Forelimb muscle (tissue), 1 donor: ENCODE measurements around the gene CIRBP. TPM values are rescaled to one million over a fixed set of nuclear protein-coding genes. Genes with fewer than 3 reads are reported as not detected.
"Not testable (repeated sequence)": the region's sequence is repeated elsewhere in the genome, so short reads cannot be mapped to it uniquely, and the experiment has no call there.

Source experiments
- DNase-seq: peaks from one replicate; pipeline ENCODE4 v3.0.0-alpha.2; 2013; ENCODE audit warnings: low read depth
- polyA plus RNA-seq: library from polyadenylated mRNA; unstranded; fragments of 120-200 nt; gene quantifications from one replicate; pipeline ENCODE4 v1.2.1, GENCODE V29; 2013; ENCODE audit not compliant: insufficient read length

CIRBP gene
- polyA plus RNA-seq, 1 donor: 483 TPM

DNA sequence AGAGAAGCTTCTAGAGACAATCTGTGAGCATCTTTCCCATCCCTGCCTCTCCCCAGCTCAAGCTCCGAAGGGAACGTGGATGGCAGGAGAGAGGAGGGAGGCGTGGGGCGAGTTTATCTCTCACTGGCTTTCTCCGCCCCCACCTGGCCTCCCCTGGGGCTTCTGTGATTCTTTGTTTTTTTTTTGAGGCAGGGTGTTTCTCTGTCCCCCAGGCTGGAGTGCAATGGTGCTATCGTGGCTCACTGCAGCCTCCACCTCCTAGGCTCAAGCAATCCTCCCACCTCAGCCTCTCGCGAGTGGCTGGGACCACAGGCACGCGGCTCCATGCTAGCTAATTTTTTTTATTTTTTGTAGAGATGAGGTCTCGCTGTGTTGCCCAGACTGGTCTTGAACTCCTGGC, 39.6 kb downstream of the CIRBP start:
- no peak for DNase-seq

DNA sequence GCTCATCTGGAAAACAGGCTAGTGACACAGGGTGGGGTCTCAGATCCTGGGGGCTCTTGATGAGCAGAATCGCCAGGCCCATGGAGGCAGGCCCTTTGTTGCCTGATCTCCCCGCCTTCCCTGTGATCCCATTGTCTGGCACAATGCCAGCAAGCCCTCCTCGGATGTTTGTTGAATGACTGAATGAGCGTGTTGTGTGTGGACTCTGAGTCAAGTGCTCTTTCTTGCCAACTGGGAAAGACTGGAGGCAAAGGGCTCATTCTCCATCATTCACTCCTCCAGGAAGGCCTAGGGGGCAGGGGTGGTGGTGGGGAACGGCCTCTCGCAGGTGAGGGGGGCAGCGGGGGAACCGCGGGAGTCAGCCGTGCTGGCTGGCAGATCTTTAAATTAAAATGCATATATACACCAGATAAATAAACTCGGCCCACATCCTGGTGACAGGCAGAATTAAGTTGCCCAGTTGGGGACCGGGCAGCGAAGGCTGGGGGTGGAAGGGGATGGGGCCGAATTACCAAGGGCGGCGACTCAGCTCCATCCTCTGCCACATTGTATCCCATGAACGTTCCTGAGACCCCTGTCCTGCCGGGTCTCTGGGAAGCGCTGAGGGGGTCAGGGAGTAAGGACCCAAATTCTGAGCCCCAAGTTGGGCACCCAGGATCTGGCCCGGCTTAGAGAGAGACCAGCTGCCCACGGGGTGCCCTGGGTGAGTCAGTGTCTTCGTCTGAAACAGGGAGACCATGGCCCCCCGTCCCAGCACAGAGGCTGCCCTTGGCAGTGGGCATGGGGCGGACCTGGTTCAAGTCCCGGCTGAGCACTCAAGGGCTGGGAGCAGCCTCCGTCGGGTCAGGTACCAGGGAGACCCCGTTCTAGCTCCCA, 41.1 kb downstream of the CIRBP start:
- no peak for DNase-seq

DNA sequence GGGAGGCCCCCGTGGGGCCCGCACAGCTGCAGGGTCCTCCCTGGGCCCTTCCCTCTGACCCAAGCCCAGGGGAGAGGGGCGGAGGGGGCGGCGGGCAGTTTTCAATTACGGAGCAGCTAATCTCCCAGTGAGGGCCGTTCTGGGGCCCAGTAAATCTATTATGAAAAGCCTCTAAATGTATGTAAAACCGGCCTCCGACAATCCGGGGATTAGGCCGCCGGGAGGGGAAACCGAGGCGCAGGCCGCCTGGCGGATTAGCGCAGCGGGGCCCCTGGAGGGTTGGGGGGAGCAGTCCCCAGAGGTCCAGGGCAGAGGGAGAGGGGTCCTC, 41.7 kb downstream of the CIRBP start:
- no peak for DNase-seq

DNA sequence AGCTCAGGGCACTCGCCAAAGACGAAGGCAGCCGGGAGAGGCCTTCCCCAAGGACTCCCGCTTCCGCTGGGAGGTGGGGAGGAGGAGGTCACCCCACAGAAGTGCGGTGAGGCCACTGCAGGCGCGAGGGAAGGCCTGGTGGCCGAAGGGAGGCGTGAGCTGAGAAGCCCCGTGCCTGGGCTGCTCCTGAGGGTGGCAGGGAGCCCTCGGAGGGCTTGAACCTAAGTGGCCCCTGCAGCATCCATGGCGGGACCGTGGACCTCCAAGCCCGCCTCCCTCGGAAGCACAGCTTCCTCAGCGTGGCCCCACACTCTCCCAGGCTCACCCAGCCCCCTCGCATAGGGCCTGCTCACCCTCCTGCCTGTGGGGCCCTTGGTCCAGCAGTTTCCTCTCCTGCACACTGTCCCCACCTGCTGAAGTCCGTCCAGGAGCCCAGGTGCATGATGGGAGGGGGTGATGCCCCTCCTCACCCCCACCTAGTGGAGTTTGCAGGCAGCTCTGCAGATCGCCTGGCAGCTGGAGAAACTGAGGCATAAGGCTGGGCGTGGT, 42.5 kb downstream of the CIRBP start:
- DNase-seq: no peak

DNA sequence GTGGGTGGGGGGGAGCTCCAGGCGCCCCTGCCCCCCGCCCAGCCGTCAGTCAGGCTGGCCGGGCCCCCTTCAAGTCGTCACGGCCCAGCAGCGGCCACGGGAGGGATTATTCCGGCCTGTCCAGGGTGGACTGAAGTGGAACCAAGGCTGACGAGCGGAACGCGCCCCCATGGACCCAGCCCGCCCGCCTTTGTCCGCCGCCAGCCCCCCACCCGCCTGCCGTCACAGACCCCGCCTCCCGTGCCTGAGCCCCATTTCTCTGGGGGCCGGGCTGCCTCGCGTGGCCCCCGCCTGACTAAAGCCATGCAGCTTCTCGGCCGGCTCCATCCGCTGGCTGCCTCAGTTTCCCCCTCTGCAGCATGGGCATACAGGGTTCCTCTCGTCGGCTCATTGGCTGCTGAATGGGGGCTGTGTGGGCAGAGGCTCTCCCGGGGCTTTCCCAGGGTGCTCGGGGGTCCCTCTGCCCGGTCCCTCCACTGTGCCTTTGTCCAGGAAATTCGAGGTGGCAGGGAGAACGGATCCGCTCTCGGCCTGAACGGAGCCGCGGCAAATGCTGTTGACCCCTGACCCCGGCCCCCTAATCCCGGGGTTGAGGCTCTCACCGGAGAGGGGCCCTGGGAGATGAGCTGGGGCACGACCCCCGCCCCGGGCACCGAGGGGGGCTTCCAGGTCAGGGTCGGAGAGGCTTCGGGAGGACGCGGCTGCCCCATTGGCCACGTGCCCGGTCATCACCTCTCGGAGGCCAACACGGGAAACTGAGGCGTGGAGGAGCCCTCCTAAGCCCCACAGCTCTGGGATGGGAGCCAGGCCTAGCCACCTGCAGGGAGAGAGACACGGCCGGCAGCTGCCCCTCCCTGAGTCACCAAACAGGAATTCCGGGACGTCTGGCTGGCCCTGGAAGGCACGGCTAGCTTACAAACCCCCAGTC, 43.9 kb downstream of the CIRBP start:
- no peak for DNase-seq

DNA sequence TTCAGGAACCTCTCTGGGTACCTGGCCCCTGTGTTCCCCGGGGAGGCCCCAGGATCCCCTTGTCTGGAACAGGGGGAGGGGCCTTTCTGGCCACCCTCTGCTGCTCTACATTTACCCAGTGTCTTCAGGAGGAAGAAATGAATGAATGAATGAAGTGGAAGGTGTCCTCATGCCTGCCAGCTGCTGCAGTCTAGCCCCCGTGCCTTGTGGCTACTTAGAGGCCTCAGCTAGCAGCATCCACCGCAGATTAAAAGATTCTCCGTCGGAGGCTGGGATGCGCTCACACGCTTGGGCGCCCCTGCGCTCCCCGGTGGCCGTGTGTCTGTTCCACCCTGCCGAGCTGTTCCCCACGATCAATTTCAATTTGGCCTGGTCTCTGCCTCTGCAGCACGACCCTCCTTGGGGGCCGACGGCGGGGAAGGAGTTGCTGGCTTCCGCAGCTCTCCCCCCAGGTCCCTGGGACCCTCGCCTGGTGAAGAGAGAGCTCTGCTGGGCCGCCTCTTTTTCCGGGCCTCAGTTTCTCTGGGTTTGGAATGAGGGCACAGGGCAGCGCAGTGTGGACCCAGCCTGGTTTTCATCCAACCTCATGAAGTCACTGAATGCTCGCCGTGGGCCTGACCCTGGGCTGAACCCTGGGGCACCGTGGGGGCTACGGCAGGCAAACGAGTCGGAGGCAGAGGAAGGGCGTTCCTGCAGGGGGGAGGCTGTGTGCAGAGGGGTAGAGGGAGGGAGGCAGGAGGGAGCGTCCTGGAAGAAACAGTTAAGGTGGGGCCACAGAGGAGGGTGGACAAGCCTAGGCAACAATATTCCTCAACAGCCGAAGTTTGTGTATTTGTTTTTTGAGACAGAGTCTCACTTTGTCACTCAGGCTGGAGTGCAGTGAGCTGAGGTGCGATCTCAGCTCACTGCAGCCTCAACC, 44.8 kb downstream of the CIRBP start:
- DNase-seq: no peak

DNA sequence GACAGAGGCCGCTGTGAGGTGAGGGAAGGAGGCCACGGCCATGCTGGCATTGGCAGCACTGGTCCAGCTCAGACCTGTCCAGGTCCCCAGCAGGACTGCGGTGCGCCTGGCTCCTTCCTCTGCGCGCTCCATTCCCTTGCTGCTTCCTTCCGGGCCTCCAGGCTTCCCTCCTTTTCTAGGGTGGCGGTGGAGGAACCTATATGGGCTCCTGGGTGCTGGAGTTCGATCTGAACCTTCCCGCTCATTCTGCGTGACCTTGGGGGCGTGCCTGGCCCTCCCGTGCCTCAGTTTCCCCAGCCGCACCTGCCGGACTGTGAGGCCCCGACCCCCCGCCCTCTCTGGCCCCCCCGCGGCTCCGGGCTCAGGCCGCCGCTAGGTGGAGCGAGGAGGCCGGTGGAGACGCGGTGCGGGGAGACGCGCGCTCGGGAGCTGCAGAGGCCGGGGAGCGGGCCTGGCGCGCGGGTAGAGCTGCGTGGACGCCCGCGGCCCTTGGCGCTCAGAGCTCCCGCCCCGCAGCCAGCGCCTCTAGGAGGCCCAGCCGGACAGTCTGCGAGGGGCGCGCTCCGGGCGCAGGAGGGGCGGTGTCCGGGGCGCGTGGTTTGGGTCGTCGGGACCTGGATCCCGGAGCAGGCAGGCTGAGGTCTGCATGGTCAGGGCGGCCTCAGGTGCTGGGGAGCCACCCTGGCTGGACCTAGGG, 46.5 kb downstream of the CIRBP start:
- DNase-seq: no peak

DNA sequence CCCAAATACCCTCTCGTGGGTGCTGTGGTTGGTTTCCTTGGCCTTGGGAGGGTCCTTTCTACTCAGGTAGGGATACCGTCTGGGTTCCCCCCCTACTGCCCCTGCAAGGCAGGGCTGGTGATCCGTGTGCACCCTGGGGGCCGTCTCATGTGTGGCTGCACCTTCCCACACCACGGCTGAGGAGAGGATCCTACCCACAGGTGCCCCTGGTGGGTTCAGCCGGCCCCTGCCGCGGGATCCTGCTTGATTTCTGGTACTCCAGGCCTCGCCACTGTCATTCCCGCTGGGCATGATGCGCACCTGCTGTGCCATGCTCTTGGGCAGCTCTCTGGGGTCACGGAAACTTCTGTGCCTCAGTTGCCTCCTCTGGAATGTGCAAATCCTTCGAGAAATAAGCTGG, 47.3 kb downstream of the CIRBP start:
- no peak for DNase-seq

DNA sequence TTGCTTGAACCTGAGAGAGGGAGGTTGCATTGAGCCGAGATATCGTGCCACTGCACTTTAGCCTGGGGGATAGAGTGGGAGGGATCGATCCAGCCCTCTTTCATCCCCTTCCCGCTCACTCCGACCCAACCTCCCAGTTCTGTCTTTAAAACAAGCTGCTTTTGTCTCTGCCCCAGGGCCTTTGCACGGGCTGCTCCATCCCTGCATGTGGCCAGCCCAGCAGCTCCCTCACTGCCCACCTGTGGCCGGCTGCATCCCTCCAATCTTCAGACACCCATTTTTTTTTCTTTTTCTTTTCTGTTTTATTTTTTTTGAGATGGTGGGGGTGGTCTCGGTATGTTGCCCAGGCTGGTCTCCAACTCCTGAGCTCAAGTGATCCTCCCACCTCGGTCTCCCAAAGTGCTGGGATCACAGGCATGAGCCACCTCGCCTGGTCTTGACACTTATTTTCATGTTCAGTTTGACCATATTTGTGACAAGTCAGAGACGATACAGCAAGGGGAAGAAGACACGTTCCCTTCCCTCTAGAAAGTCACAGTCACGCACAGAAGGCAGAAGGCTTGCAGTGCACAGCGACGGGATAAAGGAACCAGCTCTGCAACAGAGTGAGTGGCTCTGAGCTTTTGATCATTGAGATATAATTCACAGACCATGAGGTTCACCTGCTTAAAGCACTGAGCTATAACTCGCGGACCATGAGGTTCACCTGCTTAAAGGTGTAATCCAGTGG, 48.3 kb downstream of the CIRBP start:
- no peak for DNase-seq

DNA sequence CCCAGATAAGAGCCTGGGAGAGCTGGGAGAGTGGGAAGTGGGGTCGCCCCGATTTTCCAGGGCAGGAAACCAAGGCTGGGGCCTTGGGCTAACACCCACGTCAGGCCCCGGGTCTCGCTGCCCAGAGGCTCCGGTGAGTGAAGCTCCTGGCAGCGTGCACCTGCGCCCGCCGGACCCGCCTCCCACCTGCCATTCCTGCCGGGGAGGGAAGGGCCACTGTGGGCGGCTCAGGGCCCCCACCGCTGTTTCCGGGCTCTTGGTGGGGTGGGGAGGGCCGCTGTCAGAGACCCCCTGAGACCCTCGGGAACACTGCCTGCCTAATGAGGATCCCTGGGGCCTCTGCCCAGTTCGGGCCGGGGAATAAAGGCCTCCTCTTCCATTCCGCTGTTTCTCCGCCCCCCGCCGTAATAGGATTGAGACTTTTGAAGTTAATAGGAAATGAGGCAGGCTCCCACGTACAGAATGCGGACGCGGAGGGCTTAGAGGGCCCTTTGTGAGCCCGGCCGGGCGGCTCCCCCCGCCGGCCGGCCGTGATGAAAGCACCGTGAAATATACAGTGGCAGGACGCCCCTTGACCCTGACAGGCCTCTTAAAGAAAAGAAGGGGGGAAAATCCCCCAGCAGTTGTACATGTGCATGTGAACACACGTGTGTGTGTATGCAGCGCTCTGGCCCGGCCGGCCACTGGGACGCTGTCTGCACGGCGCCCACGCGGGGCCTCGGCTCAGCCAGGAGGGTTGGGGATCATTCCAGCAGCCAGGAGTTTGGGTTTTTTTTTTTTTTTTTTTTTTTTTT, 49.7 kb downstream of the CIRBP start:
- no peak for DNase-seq

DNA sequence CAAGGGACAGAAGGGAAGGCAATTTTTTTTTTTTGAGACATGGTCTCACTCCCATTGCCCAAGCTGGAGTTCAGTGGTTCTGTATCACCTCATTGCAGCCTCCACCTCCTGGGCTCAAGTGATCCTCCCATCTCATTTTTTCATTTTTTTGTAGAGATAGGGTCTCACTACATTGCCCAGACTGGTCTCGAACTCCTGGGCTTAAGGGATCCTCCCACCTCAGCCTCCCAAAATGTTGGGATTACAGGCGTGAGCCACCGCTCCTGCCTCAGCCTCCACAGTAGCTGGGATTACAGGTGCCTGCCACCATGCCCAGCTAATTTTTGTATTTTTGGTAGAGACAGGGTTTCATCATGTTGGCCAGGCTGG, 51.1 kb downstream of the CIRBP start:
- not testable (repeated sequence) for DNase-seq

DNA sequence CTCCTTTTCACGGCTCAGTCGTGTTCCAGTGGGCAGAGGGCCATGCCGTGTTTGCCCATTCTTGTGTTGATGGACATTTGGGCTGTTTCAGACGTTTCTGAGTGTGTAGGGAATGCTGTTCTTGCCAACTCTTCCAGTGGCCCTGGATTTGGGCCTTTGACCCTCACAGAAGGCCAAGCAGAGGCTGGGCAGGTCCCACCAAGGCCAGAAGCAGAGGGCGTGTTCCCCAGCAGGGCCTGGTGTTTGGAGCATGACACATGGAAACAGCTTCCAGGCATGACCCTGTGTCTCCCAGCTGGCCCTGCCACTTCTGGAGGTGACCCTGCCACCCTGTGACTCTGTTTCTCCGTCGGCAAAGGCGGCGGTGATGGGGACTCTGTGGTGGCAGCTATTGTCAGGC, 52.4 kb downstream of the CIRBP start:
- DNase-seq: no peak

DNA sequence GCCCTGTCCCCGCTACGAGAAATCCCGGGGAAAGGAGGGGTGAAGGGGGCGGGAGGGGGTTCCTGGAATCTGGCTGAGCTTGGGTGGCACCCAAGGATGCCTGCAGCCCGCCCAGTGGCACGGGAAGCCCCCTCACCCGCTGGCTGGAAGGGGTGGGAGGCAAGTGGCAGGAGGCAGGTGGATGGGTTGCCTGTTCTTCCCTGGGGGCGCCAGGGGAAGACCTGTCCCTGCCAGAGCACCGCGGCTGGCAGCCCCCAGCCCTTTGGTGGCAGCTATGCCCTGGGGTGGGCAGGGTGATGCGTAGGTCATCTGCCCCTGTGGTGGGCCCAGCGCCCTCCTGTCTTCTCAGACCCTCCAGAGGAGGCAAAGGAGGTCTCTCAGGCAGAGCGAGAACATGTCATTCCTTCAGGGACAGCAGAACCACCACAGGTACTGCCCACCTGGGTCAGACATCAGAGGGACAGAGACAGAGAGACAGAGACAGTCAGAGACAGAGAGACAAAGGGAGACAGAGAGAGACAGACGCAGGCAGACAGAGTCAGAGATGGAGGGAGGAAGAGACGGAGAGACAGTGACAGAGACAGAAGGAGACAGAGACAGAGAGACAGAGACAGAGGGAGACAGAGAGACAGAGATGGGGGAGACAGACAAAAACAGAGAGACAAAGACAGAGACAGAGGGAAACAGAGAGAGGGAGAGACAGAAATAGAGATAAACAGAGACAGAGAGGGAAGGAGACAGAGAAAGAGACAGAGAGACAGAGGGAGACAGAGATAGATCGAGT, 53.3 kb downstream of the CIRBP start:
- DNase-seq: no peak

DNA sequence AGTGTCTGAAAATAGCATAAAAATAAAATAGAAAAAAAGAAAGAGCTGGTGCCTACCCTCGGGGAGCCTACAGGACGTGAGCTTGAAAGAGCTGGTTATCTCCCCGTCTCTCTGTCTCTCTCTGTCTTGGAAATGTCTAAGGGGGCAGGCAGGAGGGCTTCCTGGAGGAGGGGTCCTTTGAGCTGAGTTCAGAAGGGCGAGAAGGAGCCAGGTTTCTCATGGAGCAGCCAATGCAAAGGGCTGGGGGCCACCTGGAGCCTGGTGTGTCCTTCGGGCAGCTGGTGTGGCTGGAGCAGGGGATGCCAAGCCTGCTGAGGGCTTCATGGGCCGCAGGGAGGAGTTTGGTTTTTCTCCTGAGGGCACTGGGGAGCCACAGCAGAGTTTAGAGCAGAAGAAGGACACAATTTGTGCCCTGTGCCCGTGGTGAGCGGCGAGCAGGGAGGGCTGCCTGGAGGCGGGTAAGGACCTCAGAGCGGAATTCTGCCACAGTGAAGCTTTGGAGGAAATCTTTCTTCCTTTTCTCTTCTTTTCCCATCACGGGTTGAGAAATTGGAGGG, 55.2 kb downstream of the CIRBP start:
- no peak for DNase-seq
